ENCODE results near the gene MTHFS. TPM values are rescaled to one million over a fixed set of nuclear protein-coding genes. Genes with fewer than 3 reads are reported as not detected.

Gene MTHFS
- total RNA-seq, 1 donor from 2014 or later: 16.1 TPM

GRCh38 chr15:79883579-79884203 is 13.1 kb downstream of the MTHFS start:
- ATAC-seq (no peak), DNase-seq (no peak)
- intact Hi-C loops (cut with micrococcal nuclease): no loop called here

GRCh38 chr15:79881668-79882067 is 15.1 kb downstream of the MTHFS start:
- ATAC-seq: peak; percentile 22
- intact Hi-C loops (cut with micrococcal nuclease): no loop called here
- DNase-seq: no peak

- intact Hi-C loops (cut with micrococcal nuclease): no loop called here
- no peak for ATAC-seq
- DNase-seq: no peak
Observed at GRCh38 chr15:79881254-79881653, 15.6 kb downstream of the MTHFS start.

GRCh38 chr15:79878078-79878705 is 18.6 kb downstream of the MTHFS start:
- ATAC-seq (no peak), DNase-seq (no peak)
- intact Hi-C loops (cut with micrococcal nuclease): no loop called here

- DNase-seq: no peak
- intact Hi-C loops (cut with micrococcal nuclease): no loop called here
- no peak for ATAC-seq
Observed at GRCh38 chr15:79875213-79875612, 21.6 kb downstream of the MTHFS start.

- DNase-seq: no peak
- intact Hi-C loops (cut with micrococcal nuclease): no loop called here
- ATAC-seq: no peak
Observed at GRCh38 chr15:79874242-79874641, 22.6 kb downstream of the MTHFS start.

GRCh38 chr15:79872358-79873017 is 24.3 kb downstream of the MTHFS start:
- intact Hi-C loops (cut with micrococcal nuclease): no loop called here
- DNase-seq (no peak), ATAC-seq (no peak)

GRCh38 chr15:79868554-79868953 is 28.3 kb downstream of the MTHFS start:
- DNase-seq (no peak), ATAC-seq (no peak)
- intact Hi-C loops (cut with micrococcal nuclease): no loop called here

GRCh38 chr15:79863886-79864285 is 32.9 kb downstream of the MTHFS start:
- DNase-seq (no peak), ATAC-seq (no peak)
- intact Hi-C loops (cut with micrococcal nuclease): no loop called here

GRCh38 chr15:79862191-79862590 is 34.6 kb downstream of the MTHFS start:
- intact Hi-C loops (cut with micrococcal nuclease): no loop called here

GRCh38 chr15:79860661-79861060 is 36.2 kb downstream of the MTHFS start:
- no peak for DNase-seq
- ATAC-seq: no peak
- intact Hi-C loops (cut with micrococcal nuclease): no loop called here

More at GRCh38 chr15:79862191-79862590, 34.6 kb downstream of the MTHFS start:
- no peak for ATAC-seq
- no peak for DNase-seq

GRCh38 chr15:79858469-79858868 is 38.3 kb downstream of the MTHFS start:
- intact Hi-C loops (cut with micrococcal nuclease): no loop called here
- no peak for ATAC-seq
- no peak for DNase-seq

GRCh38 chr15:79853492-79854328 is 43.1 kb downstream of the MTHFS start:
- DNase-seq (peak; percentile 36), ATAC-seq (peak; percentile 91)
- intact Hi-C loops (cut with micrococcal nuclease): loop anchor here (5.0 kb wide), 1 partner anchor 471 kb away; no protein-coding TSS in a partner anchor

GRCh38 chr15:79849789-79850188 is 47.0 kb downstream of the MTHFS start:
- intact Hi-C loops (cut with micrococcal nuclease): loop anchor here (5.0 kb wide), 1 partner anchor 467 kb away; no protein-coding TSS in a partner anchor
- ATAC-seq: no peak
- no peak for DNase-seq

GRCh38 chr15:79846539-79846938 is 50.3 kb downstream of the MTHFS start:
- intact Hi-C loops (cut with micrococcal nuclease): no loop called here
- ATAC-seq: no peak

GRCh38 chr15:79844221-79844620 is 52.6 kb downstream of the MTHFS start:
- intact Hi-C loops (cut with micrococcal nuclease): no loop called here
- DNase-seq (no peak), ATAC-seq (no peak)

More at GRCh38 chr15:79846539-79846938, 50.3 kb downstream of the MTHFS start:
- no peak for DNase-seq

- no peak for ATAC-seq
- DNase-seq: no peak
- intact Hi-C loops (cut with micrococcal nuclease): no loop called here
Observed at GRCh38 chr15:79837846-79838245, 59.0 kb downstream of the MTHFS start.

- intact Hi-C loops (cut with micrococcal nuclease): no loop called here
- ATAC-seq: peak; percentile 68
- DNase-seq: no peak
Observed at GRCh38 chr15:79834495-79834894, 62.3 kb downstream of the MTHFS start.

- intact Hi-C loops (cut with micrococcal nuclease): no loop called here
- ATAC-seq (no peak), DNase-seq (no peak)
Observed at GRCh38 chr15:79832367-79833120, 64.3 kb downstream of the MTHFS start.
